Lower leg skin (tissue), 3 donors: ENCODE measurements around the gene SYT1.

Experiments
- POLR2A ChIP-seq, 2 donors: fragments of 450-650 bp; IDR thresholded peaks; one replicate each; pipeline ENCODE4 v1.6.1; 2016 to 2017; ENCODE audit warnings: antibody characterized with exemption in 2 of 2, mild to moderate bottlenecking in 1 of 2, moderate library complexity in 1 of 2
- TF ChIP-seq, protein P1 (sequence below), 3 donors: fragments of 450-650 bp; IDR thresholded peaks; one replicate each; pipeline ENCODE4 v1.5.1; 2016; ENCODE audit warnings: antibody characterized with exemption in 3 of 3, mild to moderate bottlenecking in 3 of 3, moderate library complexity in 2 of 3

DNA sequence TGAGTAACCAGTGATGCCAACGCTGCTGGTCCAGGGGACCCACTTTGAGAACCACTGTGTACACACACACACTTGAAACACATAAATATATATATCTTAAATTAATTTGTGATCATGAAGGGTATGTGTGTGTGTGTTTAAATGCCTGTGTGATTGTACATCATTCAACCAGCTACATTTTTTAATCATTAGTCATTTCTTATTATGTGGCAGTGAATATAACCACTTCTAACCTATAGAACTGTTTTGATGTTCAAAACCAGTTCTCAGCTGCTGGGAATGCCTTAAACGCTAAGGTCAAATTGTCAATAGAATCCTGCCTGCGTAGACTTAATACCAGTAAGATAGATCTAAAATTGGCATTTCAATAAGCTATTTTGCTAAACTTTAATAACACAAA lies 330.0 kb downstream of the SYT1 start:
- TF ChIP-seq, protein P1, sequence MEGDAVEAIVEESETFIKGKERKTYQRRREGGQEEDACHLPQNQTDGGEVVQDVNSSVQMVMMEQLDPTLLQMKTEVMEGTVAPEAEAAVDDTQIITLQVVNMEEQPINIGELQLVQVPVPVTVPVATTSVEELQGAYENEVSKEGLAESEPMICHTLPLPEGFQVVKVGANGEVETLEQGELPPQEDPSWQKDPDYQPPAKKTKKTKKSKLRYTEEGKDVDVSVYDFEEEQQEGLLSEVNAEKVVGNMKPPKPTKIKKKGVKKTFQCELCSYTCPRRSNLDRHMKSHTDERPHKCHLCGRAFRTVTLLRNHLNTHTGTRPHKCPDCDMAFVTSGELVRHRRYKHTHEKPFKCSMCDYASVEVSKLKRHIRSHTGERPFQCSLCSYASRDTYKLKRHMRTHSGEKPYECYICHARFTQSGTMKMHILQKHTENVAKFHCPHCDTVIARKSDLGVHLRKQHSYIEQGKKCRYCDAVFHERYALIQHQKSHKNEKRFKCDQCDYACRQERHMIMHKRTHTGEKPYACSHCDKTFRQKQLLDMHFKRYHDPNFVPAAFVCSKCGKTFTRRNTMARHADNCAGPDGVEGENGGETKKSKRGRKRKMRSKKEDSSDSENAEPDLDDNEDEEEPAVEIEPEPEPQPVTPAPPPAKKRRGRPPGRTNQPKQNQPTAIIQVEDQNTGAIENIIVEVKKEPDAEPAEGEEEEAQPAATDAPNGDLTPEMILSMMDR (IDR thresholded peaks at IDR 0.05): no peak
- no peak for TF ChIP-seq POLR2A (IDR thresholded peaks at IDR 0.05)
